OCI-LY1 (cell line): ENCODE results near the gene ADGRG1.

ENCODE experiments used
- H2AFZ ChIP-seq: fragments of 200-600 bp; sonication (generic), shearing (Covaris generic); 2 replicates; pipeline ENCODE4 v1.6.0; 2014; ENCODE audit warnings: antibody characterized with exemption, mild to moderate bottlenecking, low read length
- H3F3A ChIP-seq: fragments of 200-600 bp; sonication (generic), shearing (Covaris generic); 2 replicates; pipeline ENCODE4 v1.6.0; 2014; ENCODE audit warnings: mild to moderate bottlenecking, antibody characterized with exemption, low read length, moderate library complexity; ENCODE audit not compliant: insufficient read depth
- H3K27ac ChIP-seq: fragments of 200-600 bp; sonication (generic); 2 replicates; pipeline ENCODE4 v1.5.1; 2014; ENCODE audit warnings: low read length, mixed run types, mild to moderate bottlenecking, low read depth; ENCODE audit not compliant: poor library complexity, severe bottlenecking
- H3K27me3 ChIP-seq: fragments of 200-600 bp; sonication (generic); 2 replicates; pipeline ENCODE4 v1.6.0; 2014; ENCODE audit warnings: antibody characterized with exemption, mild to moderate bottlenecking, low read length, moderate library complexity; ENCODE audit not compliant: insufficient read depth
- H3K36me3 ChIP-seq: fragments of 200-600 bp; sonication (generic); 2 replicates; pipeline ENCODE4 v1.6.1; 2014; ENCODE audit warnings: mild to moderate bottlenecking, antibody characterized with exemption, low read length, moderate library complexity, mixed read lengths; ENCODE audit not compliant: insufficient read depth
- H3K4me1 ChIP-seq: fragments of 200-600 bp; sonication (generic); 2 replicates; pipeline ENCODE4 v1.5.1; 2014; ENCODE audit warnings: mild to moderate bottlenecking, low read length, moderate library complexity; ENCODE audit not compliant: insufficient read depth, severe bottlenecking
- H3K4me2 ChIP-seq: fragments of 200-600 bp; sonication (generic), shearing (Covaris generic); 2 replicates; pipeline ENCODE4 v1.6.1; 2014; ENCODE audit warnings: low read length
- H3K4me3 ChIP-seq: fragments of 200-600 bp; sonication (generic); 2 replicates; pipeline ENCODE4 v1.5.1; 2014; ENCODE audit warnings: low read length, low read depth, mild to moderate bottlenecking, mixed read lengths; ENCODE audit not compliant: poor library complexity, severe bottlenecking
- H3K79me2 ChIP-seq: fragments of 200-600 bp; shearing (Covaris generic); 2 replicates; pipeline ENCODE4 v1.6.1; 2016; ENCODE audit warnings: mixed run types, low read length, mixed read lengths; ENCODE audit not compliant: insufficient read depth
- H3K9ac ChIP-seq: fragments of 200-600 bp; sonication (generic), shearing (Covaris generic); 2 replicates; pipeline ENCODE4 v1.6.1; 2014; ENCODE audit warnings: mild to moderate bottlenecking, low read length, mixed read lengths
- H3K9me2 ChIP-seq: fragments of 200-600 bp; sonication (generic), shearing (Covaris generic); 2 replicates; pipeline ENCODE4 v1.6.1; 2014; ENCODE audit warnings: low read depth, mild to moderate bottlenecking, low read length, mixed read lengths
- H3K9me3 ChIP-seq: fragments of 200-600 bp; shearing (Covaris generic); 2 replicates; pipeline ENCODE4 v1.6.1; 2014; ENCODE audit warnings: low read length, mixed read lengths
- H4K20me1 ChIP-seq: fragments of 200-600 bp; sonication (generic), shearing (Covaris generic); 2 replicates; pipeline ENCODE4 v1.6.0; 2016; ENCODE audit warnings: mild to moderate bottlenecking, low read length; ENCODE audit not compliant: insufficient read depth
- EZH2 ChIP-seq: fragments of 200-600 bp; sonication (generic), shearing (Covaris generic); IDR thresholded peaks from 2 replicates; pipeline ENCODE4 v1.8.0; 2017; ENCODE audit warnings: borderline replicate concordance, mixed run types, mild to moderate bottlenecking, antibody characterized with exemption, low read length, moderate library complexity, mixed read lengths
- TF ChIP-seq, protein P1 (sequence below): fragments of 200-600 bp; sonication (generic), shearing (Covaris generic); IDR thresholded peaks from 2 replicates; pipeline ENCODE4 v1.5.1; 2017; ENCODE audit warnings: mild to moderate bottlenecking, antibody characterized with exemption, low read length, moderate library complexity, mixed read lengths

ADGRG1 gene

GRCh38 chr16:57698812-57699405, 70.5 kb downstream of the ADGRG1 start:
- Histone ChIP-seq H2AFZ (no peak overlapping the region), H3K9ac (no peak overlapping the region), H3K4me3 (no peak overlapping the region), H3K36me3 (no peaks in the 10 kb centered on the region), H4K20me1 (no peaks in the 10 kb centered on the region), H3K4me1 (no peaks in the 10 kb centered on the region), H3K9me2 (no peaks in the 10 kb centered on the region), H3K79me2 (no peaks in the 10 kb centered on the region), H3K27ac (no peak overlapping the region), H3K4me2 (no peak overlapping the region), H3K9me3 (no peaks in the 10 kb centered on the region), H3K27me3 (no peaks in the 10 kb centered on the region; the same call in 1 of the 2 replicates), H3F3A (no peaks in the 10 kb centered on the region)
- no peak for TF ChIP-seq EZH2
- TF ChIP-seq, protein P1, sequence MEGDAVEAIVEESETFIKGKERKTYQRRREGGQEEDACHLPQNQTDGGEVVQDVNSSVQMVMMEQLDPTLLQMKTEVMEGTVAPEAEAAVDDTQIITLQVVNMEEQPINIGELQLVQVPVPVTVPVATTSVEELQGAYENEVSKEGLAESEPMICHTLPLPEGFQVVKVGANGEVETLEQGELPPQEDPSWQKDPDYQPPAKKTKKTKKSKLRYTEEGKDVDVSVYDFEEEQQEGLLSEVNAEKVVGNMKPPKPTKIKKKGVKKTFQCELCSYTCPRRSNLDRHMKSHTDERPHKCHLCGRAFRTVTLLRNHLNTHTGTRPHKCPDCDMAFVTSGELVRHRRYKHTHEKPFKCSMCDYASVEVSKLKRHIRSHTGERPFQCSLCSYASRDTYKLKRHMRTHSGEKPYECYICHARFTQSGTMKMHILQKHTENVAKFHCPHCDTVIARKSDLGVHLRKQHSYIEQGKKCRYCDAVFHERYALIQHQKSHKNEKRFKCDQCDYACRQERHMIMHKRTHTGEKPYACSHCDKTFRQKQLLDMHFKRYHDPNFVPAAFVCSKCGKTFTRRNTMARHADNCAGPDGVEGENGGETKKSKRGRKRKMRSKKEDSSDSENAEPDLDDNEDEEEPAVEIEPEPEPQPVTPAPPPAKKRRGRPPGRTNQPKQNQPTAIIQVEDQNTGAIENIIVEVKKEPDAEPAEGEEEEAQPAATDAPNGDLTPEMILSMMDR, result no peak

DNA sequence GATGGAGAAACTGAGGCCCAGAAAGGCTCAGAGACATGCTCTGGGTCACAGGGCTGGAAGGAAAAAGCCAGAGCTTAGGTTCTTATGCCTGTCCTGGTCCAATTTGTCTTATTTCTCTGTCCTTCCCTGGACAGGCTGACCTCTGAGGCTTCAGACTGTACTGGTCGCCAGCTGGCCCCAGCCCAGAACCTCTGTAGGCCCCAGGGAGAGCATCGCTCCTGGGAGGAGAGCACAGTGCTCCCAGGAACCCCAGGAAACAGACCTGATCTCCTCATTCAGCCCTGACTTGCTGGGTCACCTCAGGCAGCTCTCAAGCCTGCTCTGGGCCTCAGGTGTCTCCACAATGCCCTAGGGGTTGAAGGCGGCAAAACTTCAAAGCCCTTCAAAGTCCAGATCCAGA, 71.1 kb downstream of the ADGRG1 start:
- no peaks in the 10 kb centered on the region for H3K9me3 ChIP-seq
- TF ChIP-seq, protein P1, result no peak
- no peak for TF ChIP-seq EZH2
- H3K27ac ChIP-seq, result no peak overlapping the region
- H3K4me2 ChIP-seq, result no peak overlapping the region
- H3K9ac ChIP-seq, result no peak overlapping the region
- H3K4me1 ChIP-seq, result no peaks in the 10 kb centered on the region
- H3K9me2 ChIP-seq, result no peaks in the 10 kb centered on the region
- no peaks in the 10 kb centered on the region for H4K20me1 ChIP-seq
- H3F3A ChIP-seq, result no peaks in the 10 kb centered on the region
- H3K4me3 ChIP-seq, result no peak overlapping the region
- H3K36me3 ChIP-seq, result no peaks in the 10 kb centered on the region
- H3K79me2 ChIP-seq, result no peaks in the 10 kb centered on the region
- no peak overlapping the region for H2AFZ ChIP-seq
- H3K27me3 ChIP-seq, result no peaks in the 10 kb centered on the region; the same call in 1 of the 2 replicates

DNA sequence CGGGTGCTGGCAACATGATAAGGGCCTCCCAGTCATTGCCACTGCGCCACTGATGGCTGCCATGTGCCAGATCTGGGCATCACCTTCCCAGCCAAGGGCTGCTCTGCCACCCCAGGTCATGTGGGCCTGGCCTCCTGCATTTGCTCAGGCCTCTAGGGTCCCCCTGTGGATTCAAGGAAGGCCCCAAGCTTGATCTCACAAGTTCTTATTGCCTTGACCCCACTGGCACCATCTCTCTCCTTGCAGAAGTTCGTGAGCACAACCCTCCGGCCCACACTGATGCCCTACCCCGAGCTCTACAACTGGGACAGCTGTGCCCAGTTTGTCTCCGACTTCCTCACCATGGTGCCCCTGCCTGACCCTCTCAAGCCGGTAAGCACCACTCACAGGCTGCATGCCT, 71.5 kb downstream of the ADGRG1 start:
- H3K4me3 ChIP-seq, result no peak overlapping the region
- H4K20me1 ChIP-seq, result no peaks in the 10 kb centered on the region
- no peak for TF ChIP-seq EZH2
- TF ChIP-seq, protein P1, result no peak
- H3K9ac ChIP-seq, result no peak overlapping the region
- no peaks in the 10 kb centered on the region for H3K4me1 ChIP-seq
- H3F3A ChIP-seq, result no peaks in the 10 kb centered on the region
- no peak overlapping the region for H3K27ac ChIP-seq
- H3K79me2 ChIP-seq, result no peaks in the 10 kb centered on the region
- no peaks in the 10 kb centered on the region for H3K9me3 ChIP-seq
- no peaks in the 10 kb centered on the region; the same call in 1 of the 2 replicates for H3K27me3 ChIP-seq
- no peak overlapping the region for H2AFZ ChIP-seq
- H3K9me2 ChIP-seq, result no peaks in the 10 kb centered on the region
- H3K36me3 ChIP-seq, result no peaks in the 10 kb centered on the region
- no peak overlapping the region for H3K4me2 ChIP-seq
